HCT116 (cell line): ENCODE results near the gene CASK. TPM values are rescaled to one million over a fixed set of nuclear protein-coding genes. Genes with fewer than 3 reads are reported as not detected.

Source experiments
- ATAC-seq: fragments of 200-7000 bp; cut with Tn5 transposase; 2 replicates; pipeline ENCODE4 v1.9.1; 2020; ENCODE audit warnings: mild to moderate bottlenecking, moderate library complexity
- BruUV-seq: library from RNA; stranded (reverse); fragments of 400-500 nt; replicated peaks from 2 replicates; lab custom pipeline; 2021; lab: Mats Ljungman, UMichigan
- CTCF ChIA-PET: fragments of 300-600 bp; sonication (Branson Sonifier 250); formaldehyde crosslinking; loops from one replicate; lab custom pipeline; 2021; ENCODE audit warnings: antibody characterized with exemption; lab: Charles Lee
- POLR2A ChIA-PET: fragments of 300-600, 350-600 bp; sonication (Branson Sonifier 250); formaldehyde crosslinking; loops from one replicate; lab custom pipeline; 2021; ENCODE audit warnings: antibody characterized with exemption; lab: Charles Lee
- RAD21 ChIA-PET, 2 experiments: fragments of 300-600 bp; sonication (Branson Sonifier 250); formaldehyde crosslinking; loops; one replicate each; lab custom pipeline; 2023; ENCODE audit warnings: low total read pairs in 2 of 2; ENCODE audit not compliant: uncharacterized antibody in 2 of 2, unreplicated experiment in 2 of 2, low non-redundant PET in 1 of 2; lab: Charles Lee
- DNase-seq: peaks from one replicate; pipeline ENCODE4 v3.0.0-alpha.2; 2010; ENCODE audit warnings: low read depth, low spot score
- H2AFZ ChIP-seq: fragments of 200-600 bp; shearing (Covaris generic), sonication (generic); 2 replicates; pipeline ENCODE4 v1.6.1; 2017; ENCODE audit warnings: low read depth, mixed run types, mixed read lengths, antibody characterized with exemption, low read length; ENCODE audit not compliant: poor library complexity, severe bottlenecking
- H3K27ac ChIP-seq: 2 replicates; pipeline ENCODE4 v1.5.1; 2012; ENCODE audit warnings: low read depth, low read length
- H3K27me3 ChIP-seq: fragments of 200-600 bp; sonication (generic); 2 replicates; pipeline ENCODE4 v1.6.1; 2016; ENCODE audit warnings: mixed run types, low read length, mixed read lengths; ENCODE audit not compliant: insufficient read depth
- H3K36me3 ChIP-seq, 2 experiments: fragments of 200-500 bp in 1 of 2; fragments of 200-600 bp in 1 of 2; sonication (Bioruptor generic) in 1 of 2; sonication (generic) in 1 of 2; 2 replicates each; pipeline versions ENCODE4 v1.5.1 to v1.6.1; 2014 to 2016; ENCODE audit warnings: low read length in 2 of 2, inconsistent platforms in 1 of 2, mixed read lengths in 1 of 2, mixed run types in 1 of 2; ENCODE audit not compliant: insufficient read depth in 2 of 2, control insufficient read depth in 1 of 2
- H3K4me1 ChIP-seq, 2 experiments: fragments of 200-600 bp in 1 of 2; sonication (generic) in 1 of 2; 2 replicates each; pipeline versions ENCODE4 v1.5.1 to v1.6.1; 2012 to 2017; ENCODE audit warnings: low read length in 2 of 2, inconsistent platforms in 1 of 2, mild to moderate bottlenecking in 1 of 2, mixed read lengths in 1 of 2, mixed run types in 1 of 2, moderate library complexity in 1 of 2; ENCODE audit not compliant: insufficient read depth in 2 of 2, control insufficient read depth in 1 of 2
- H3K4me2 ChIP-seq: fragments of 200-600 bp; sonication (generic); 2 replicates; pipeline ENCODE4 v1.6.1; 2017; ENCODE audit warnings: mixed run types, low read length, mixed read lengths
- H3K4me3 ChIP-seq, 2 experiments: fragments of 200-600 bp in 1 of 2; sonication (generic) in 1 of 2; replicated peaks in 1 of 2; 2 replicates each; pipeline ENCODE4 v1.5.1; 2011 to 2016; ENCODE audit warnings: low read length in 2 of 2, control low read depth in 1 of 2, low read depth in 1 of 2, mild to moderate bottlenecking in 1 of 2, mixed read lengths in 1 of 2, mixed run types in 1 of 2
- H3K79me2 ChIP-seq: fragments of 200-600 bp; sonication (generic); 2 replicates; pipeline ENCODE4 v1.6.1; 2017; ENCODE audit warnings: mild to moderate bottlenecking, mixed run types, low read length, moderate library complexity, mixed read lengths; ENCODE audit not compliant: insufficient read depth
- H3K9ac ChIP-seq: fragments of 200-600 bp; sonication (generic); 2 replicates; pipeline ENCODE4 v1.6.1; 2016; ENCODE audit warnings: low read length, mixed read lengths
- H3K9me2 ChIP-seq: fragments of 200-600 bp; sonication (generic), shearing (Covaris generic); 2 replicates; pipeline ENCODE4 v1.6.1; 2017; ENCODE audit warnings: mixed run types, mild to moderate bottlenecking, moderate library complexity; ENCODE audit not compliant: insufficient read depth
- H3K9me3 ChIP-seq, 2 experiments: fragments of 200-500 bp in 1 of 2; fragments of 200-600 bp in 1 of 2; sonication (Bioruptor generic) in 1 of 2; sonication (generic) in 1 of 2; 2 replicates each; pipeline ENCODE4 v1.6.1; 2014 to 2017; ENCODE audit warnings: low read length in 2 of 2, mixed read lengths in 2 of 2, inconsistent platforms in 1 of 2, low read depth in 1 of 2, mild to moderate bottlenecking in 1 of 2, mixed run types in 1 of 2, moderate library complexity in 1 of 2; ENCODE audit not compliant: control insufficient read depth in 1 of 2, insufficient read depth in 1 of 2
- H4K20me1 ChIP-seq: fragments of 200-600 bp; sonication (generic), shearing (Covaris generic); 2 replicates; pipeline ENCODE4 v1.6.1; 2017; ENCODE audit warnings: mixed run types, mild to moderate bottlenecking, moderate library complexity; ENCODE audit not compliant: insufficient read depth
- ATF3 ChIP-seq: IDR thresholded peaks from 2 replicates; pipeline ENCODE4 v1.6.1; 2012
- CBX3 ChIP-seq: IDR thresholded peaks from 2 replicates; pipeline ENCODE4 v1.6.1; 2012; ENCODE audit warnings: low read depth
- CEBPB ChIP-seq: IDR thresholded peaks from 2 replicates; pipeline ENCODE4 v1.6.1; 2012; ENCODE audit warnings: low read depth
- CTCF ChIP-seq, 3 experiments: fragments of 200-600 bp in 1 of 3; sonication (generic) in 1 of 3; IDR thresholded peaks in 2 of 3; conservative IDR thresholded peaks in 1 of 3; 2 replicates each; pipeline ENCODE4 v1.5.1; 2012 to 2017; ENCODE audit warnings: low read depth in 2 of 3, low read length in 2 of 3, antibody characterized with exemption in 1 of 3, borderline replicate concordance in 1 of 3, control low read depth in 1 of 3, mild to moderate bottlenecking in 1 of 3, mixed read lengths in 1 of 3, mixed run types in 1 of 3, moderate library complexity in 1 of 3; ENCODE audit not compliant: insufficient read depth in 1 of 3
- EGR1 ChIP-seq: IDR thresholded peaks from 2 replicates; pipeline ENCODE4 v1.6.1; 2012; ENCODE audit warnings: low read depth
- ELF1 ChIP-seq: IDR thresholded peaks from 2 replicates; pipeline ENCODE4 v1.6.1; 2012; ENCODE audit warnings: low read depth, borderline replicate concordance
- EZH2 ChIP-seq: fragments of 200-600 bp; sonication (generic); IDR thresholded peaks from 2 replicates; pipeline ENCODE4 v1.6.1; 2017; ENCODE audit warnings: antibody characterized with exemption, mixed run types
- EZH2phosphoT487 ChIP-seq: fragments of 200-600 bp; IDR thresholded peaks from 2 replicates; pipeline ENCODE4 v1.6.1; 2018; ENCODE audit warnings: antibody characterized with exemption, borderline replicate concordance
- FOSL1 ChIP-seq: IDR thresholded peaks from 2 replicates; pipeline ENCODE4 v1.6.1; 2012; ENCODE audit warnings: low read depth
- JUND ChIP-seq: IDR thresholded peaks from 2 replicates; pipeline ENCODE4 v1.6.1; 2012
- MAX ChIP-seq: IDR thresholded peaks from 2 replicates; pipeline ENCODE4 v1.6.1; 2012
- POLR2A ChIP-seq: IDR thresholded peaks from 2 replicates; pipeline ENCODE4 v1.7.0; 2011; ENCODE audit warnings: borderline replicate concordance; ENCODE audit not compliant: insufficient read depth, insufficient read length; ENCODE audit errors: extremely low read depth
- POLR2AphosphoS5 ChIP-seq: IDR thresholded peaks from 2 replicates; pipeline ENCODE4 v1.6.1; 2011; ENCODE audit warnings: mild to moderate bottlenecking, low read depth, low read length, moderate library complexity
- RAD21 ChIP-seq: IDR thresholded peaks from 2 replicates; pipeline ENCODE4 v1.6.1; 2012; ENCODE audit warnings: low read depth, mild to moderate bottlenecking
- REST ChIP-seq: IDR thresholded peaks from 2 replicates; pipeline ENCODE4 v1.6.1; 2012; ENCODE audit warnings: low read depth
- SIN3A ChIP-seq: IDR thresholded peaks from 2 replicates; pipeline ENCODE4 v1.6.1; 2012; ENCODE audit warnings: low read depth
- SP1 ChIP-seq: IDR thresholded peaks from 2 replicates; pipeline ENCODE4 v1.6.1; 2012; ENCODE audit warnings: low read depth
- YY1 ChIP-seq: IDR thresholded peaks from 2 replicates; pipeline ENCODE4 v1.6.1; 2011; ENCODE audit warnings: low read length, low read depth, moderate library complexity, mild to moderate bottlenecking; ENCODE audit not compliant: insufficient replicate concordance; ENCODE audit errors: extremely low read depth
- ZBTB33 ChIP-seq: IDR thresholded peaks from 2 replicates; pipeline ENCODE4 v1.6.1; 2011; ENCODE audit warnings: mild to moderate bottlenecking, low read length, moderate library complexity; ENCODE audit not compliant: insufficient replicate concordance; ENCODE audit errors: extremely low read depth
- ZNF274 ChIP-seq: fragments of 200-500 bp; sonication (Bioruptor generic); IDR thresholded peaks from 2 replicates; pipeline ENCODE4 v1.6.1; 2014; ENCODE audit warnings: mild to moderate bottlenecking, low read depth, low read length, inconsistent platforms
- intact Hi-C: fragments of 100-400 bp; cut with micrococcal nuclease; formaldehyde crosslinking; loops from 2 replicates; pipeline ENCODE4 v1.10.0; 2022
- total RNA-seq: library from RNA; stranded (reverse); gene quantifications from one replicate; pipeline ENCODE4 v1.2.1, GENCODE V29; 2021; ENCODE audit not compliant: unreplicated experiment

Gene CASK
- total RNA-seq, 1 experiment from 2014 or later = 39.0 TPM

GRCh38 chrX:41653125-41653524 lies 270.2 kb downstream of the CASK start:
- no peak for ATAC-seq
- Histone ChIP-seq H3K79me2 (no peaks in the 10 kb centered on the region), H3K4me2 (no peak overlapping the region), H3K27ac (no peak overlapping the region), H3K9me2 (no peaks in the 10 kb centered on the region), H3K9me3 (no peaks in the 10 kb centered on the region), H4K20me1 (no peaks in the 10 kb centered on the region), H3K27me3 (no peaks in the 10 kb centered on the region), H3K4me3 (no peak overlapping the region), H2AFZ (no peak overlapping the region), H3K9ac (no peak overlapping the region), H3K4me1 (no peaks in the 10 kb centered on the region), H3K36me3 (no peaks in the 10 kb centered on the region)
- DNase-seq = no peak
- intact Hi-C loops = no loop called here
- TF ChIP-seq YY1 = no peak
- TF ChIP-seq ZBTB33 = no peak
- TF ChIP-seq EZH2phosphoT487 = no peak
- TF ChIP-seq ZNF274 = no peak
- no peak for TF ChIP-seq ELF1
- TF ChIP-seq JUND = no peak
- TF ChIP-seq EZH2 = no peak
- TF ChIP-seq REST = no peak
- no peak for TF ChIP-seq CBX3
- no peak for TF ChIP-seq SIN3A
- no peak for TF ChIP-seq POLR2A
- no peak for TF ChIP-seq FOSL1
- no peak for TF ChIP-seq MAX
- no peak for TF ChIP-seq ATF3
- no peak for TF ChIP-seq CEBPB
- TF ChIP-seq CTCF (IDR thresholded peaks at IDR 0.05 in 2 of 3, conservative IDR thresholded peaks at IDR 0.05 in 1 of 3; ENCODE audit: borderline replicate concordance in 1 of 3, insufficient read depth in 1 of 3, low read depth in 2 of 3, low read length in 2 of 3) = no peak
- TF ChIP-seq RAD21 = no peak
- TF ChIP-seq SP1 = no peak
- TF ChIP-seq EGR1 = no peak
- no peak for TF ChIP-seq POLR2AphosphoS5
- BruUV-seq = no TSS peak
- ChIA-PET POLR2A (no interaction called here), RAD21 (no interaction called here), CTCF (no interaction called here)
